Osteocyte (in vitro differentiated cells): ENCODE data around the gene VAV3. TPM values are rescaled to one million over a fixed set of nuclear protein-coding genes. Genes with fewer than 3 reads are reported as not detected.

Experiments used
- DNase-seq: peaks from one replicate; pipeline ENCODE4 v3.0.0; 2021; ENCODE audit warnings: mixed read lengths; ENCODE audit not compliant: unreplicated experiment; ENCODE audit errors: extremely low spot score
- H3K27ac Mint-ChIP-seq: one replicate; pipeline ENCODE4 v1.8.0; 2021; ENCODE audit warnings: mild to moderate bottlenecking, mixed read lengths; ENCODE audit not compliant: unreplicated experiment
- H3K27me3 Mint-ChIP-seq: one replicate; pipeline ENCODE4 v1.8.0; 2021; ENCODE audit warnings: mixed read lengths; ENCODE audit not compliant: unreplicated experiment
- H3K36me3 Mint-ChIP-seq: one replicate; pipeline ENCODE4 v1.8.0; 2021; ENCODE audit warnings: mixed read lengths; ENCODE audit not compliant: unreplicated experiment
- H3K4me1 Mint-ChIP-seq: one replicate; pipeline ENCODE4 v1.8.0; 2021; ENCODE audit warnings: mixed read lengths; ENCODE audit not compliant: unreplicated experiment
- H3K4me3 Mint-ChIP-seq: one replicate; pipeline ENCODE4 v1.8.0; 2021; ENCODE audit warnings: mild to moderate bottlenecking, moderate library complexity, mixed read lengths; ENCODE audit not compliant: unreplicated experiment
- H3K9me3 Mint-ChIP-seq: one replicate; pipeline ENCODE4 v1.8.0; 2021; ENCODE audit warnings: mixed read lengths; ENCODE audit not compliant: unreplicated experiment
- total RNA-seq: library from RNA; stranded (reverse); gene quantifications from 2 replicates; pipeline ENCODE4 v1.2.1, GENCODE V29; 2021
- TF ChIP-seq, protein P1 (sequence below): fragments of 200-600 bp; sonication (generic); IDR thresholded peaks from 2 replicates; pipeline ENCODE4 v1.5.0; 2021; ENCODE audit warnings: antibody characterized with exemption, mild to moderate bottlenecking, moderate library complexity

Gene VAV3
- total RNA-seq, 1 donor from 2014 or later = not detected

- Mint-ChIP-seq H3K27ac (no peak overlapping the region), H3K4me1 (no peaks in the 10 kb centered on the region), H3K36me3 (no peaks in the 10 kb centered on the region), H3K27me3 (no peaks in the 10 kb centered on the region), H3K9me3 (peaks cover 7% of the 10 kb centered on the region), H3K4me3 (no peak overlapping the region)
- TF ChIP-seq, protein P1, sequence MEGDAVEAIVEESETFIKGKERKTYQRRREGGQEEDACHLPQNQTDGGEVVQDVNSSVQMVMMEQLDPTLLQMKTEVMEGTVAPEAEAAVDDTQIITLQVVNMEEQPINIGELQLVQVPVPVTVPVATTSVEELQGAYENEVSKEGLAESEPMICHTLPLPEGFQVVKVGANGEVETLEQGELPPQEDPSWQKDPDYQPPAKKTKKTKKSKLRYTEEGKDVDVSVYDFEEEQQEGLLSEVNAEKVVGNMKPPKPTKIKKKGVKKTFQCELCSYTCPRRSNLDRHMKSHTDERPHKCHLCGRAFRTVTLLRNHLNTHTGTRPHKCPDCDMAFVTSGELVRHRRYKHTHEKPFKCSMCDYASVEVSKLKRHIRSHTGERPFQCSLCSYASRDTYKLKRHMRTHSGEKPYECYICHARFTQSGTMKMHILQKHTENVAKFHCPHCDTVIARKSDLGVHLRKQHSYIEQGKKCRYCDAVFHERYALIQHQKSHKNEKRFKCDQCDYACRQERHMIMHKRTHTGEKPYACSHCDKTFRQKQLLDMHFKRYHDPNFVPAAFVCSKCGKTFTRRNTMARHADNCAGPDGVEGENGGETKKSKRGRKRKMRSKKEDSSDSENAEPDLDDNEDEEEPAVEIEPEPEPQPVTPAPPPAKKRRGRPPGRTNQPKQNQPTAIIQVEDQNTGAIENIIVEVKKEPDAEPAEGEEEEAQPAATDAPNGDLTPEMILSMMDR = no peak
- DNase-seq = no peak
Observed at GRCh38 chr1:107545879-107546278, 419.1 kb downstream of the VAV3 start.

GRCh38 chr1:107545056-107545577 is 419.9 kb downstream of the VAV3 start:
- TF ChIP-seq, protein P1 = no peak
- Mint-ChIP-seq H3K4me1 (no peaks in the 10 kb centered on the region), H3K27me3 (no peaks in the 10 kb centered on the region), H3K9me3 (peaks cover 7% of the 10 kb centered on the region), H3K4me3 (no peak overlapping the region), H3K27ac (no peak overlapping the region), H3K36me3 (no peaks in the 10 kb centered on the region)
- no peak for DNase-seq

DNA sequence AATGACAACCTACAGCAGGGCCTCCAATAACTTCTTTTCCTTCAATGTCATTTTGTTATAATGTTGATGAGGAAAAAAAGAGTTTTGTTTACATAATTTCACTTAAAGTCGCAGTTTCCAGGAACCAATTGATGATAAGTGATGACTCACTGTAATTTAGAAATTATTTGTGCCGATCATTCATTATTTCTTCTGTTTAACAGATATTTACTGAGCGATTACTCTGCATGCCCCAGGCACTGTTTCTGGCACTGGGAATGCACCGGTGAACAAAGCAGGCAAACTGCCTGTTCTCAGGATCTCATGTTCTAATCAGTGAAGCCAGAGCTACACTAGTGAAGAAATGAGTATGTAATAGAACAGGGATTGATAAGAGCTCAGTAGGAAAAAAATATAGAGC is 420.7 kb downstream of the VAV3 start:
- H3K4me3 Mint-ChIP-seq = no peak overlapping the region
- H3K27me3 Mint-ChIP-seq = no peaks in the 10 kb centered on the region
- H3K27ac Mint-ChIP-seq = no peak overlapping the region
- H3K9me3 Mint-ChIP-seq = peaks cover 7% of the 10 kb centered on the region
- H3K36me3 Mint-ChIP-seq = no peaks in the 10 kb centered on the region
- TF ChIP-seq, protein P1 = no peak
- H3K4me1 Mint-ChIP-seq = no peaks in the 10 kb centered on the region
- no peak for DNase-seq

DNA sequence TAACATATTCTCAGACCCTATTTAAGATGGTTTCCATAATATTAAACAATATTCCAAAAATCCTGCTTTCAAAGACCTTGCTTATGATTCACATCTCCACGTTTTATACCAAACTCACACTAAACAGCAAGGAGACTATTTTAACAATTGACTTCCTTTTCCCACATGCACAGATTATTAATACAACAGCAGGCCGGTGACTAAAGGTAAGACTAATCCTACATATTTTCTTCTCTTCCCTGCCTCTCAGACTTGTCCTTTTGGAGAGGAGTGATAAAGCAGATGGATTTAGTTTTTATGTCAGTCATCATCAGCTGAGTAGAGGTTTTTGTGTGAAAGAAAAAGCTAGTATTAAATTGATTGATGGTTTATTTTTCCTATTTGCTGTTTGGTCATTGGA is 423.6 kb downstream of the VAV3 start:
- H3K27me3 Mint-ChIP-seq = no peaks in the 10 kb centered on the region
- TF ChIP-seq, protein P1 = no peak
- H3K27ac Mint-ChIP-seq = no peak overlapping the region
- peaks cover 7% of the 10 kb centered on the region for H3K9me3 Mint-ChIP-seq
- no peak overlapping the region for H3K4me3 Mint-ChIP-seq
- H3K4me1 Mint-ChIP-seq = no peaks in the 10 kb centered on the region
- DNase-seq = no peak
- H3K36me3 Mint-ChIP-seq = no peaks in the 10 kb centered on the region

DNA sequence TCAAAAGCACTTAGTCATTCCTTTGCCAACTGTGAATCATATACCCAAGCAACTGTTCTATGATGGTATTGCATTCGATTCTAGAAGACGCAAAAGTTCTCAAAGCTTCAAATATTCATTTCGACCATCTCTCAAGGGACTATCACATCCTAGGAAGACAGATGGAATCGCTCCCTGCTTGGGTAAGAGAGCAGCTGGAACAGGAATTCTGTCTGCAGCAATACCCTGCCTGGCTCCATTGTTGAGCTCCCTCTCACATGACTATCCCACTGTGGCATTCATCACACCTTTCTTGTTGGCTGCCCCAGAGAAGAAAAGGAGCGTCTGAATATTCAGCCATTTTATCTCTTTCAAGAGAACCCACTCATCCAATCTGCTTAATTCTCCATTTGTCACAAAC is 426.5 kb downstream of the VAV3 start:
- Mint-ChIP-seq H3K4me3 (no peak overlapping the region), H3K27me3 (no peaks in the 10 kb centered on the region), H3K27ac (no peak overlapping the region), H3K36me3 (no peaks in the 10 kb centered on the region), H3K4me1 (no peaks in the 10 kb centered on the region), H3K9me3 (peaks cover 3% of the 10 kb centered on the region)
- DNase-seq = no peak
- TF ChIP-seq, protein P1 = no peak
